Gastrocnemius medialis (tissue), 4 donors: ENCODE data around the gene CRTAC1.

Source experiments
- CTCF ChIP-seq, 5 experiments: fragments of 450-650 bp in 3 of 5; fragments of 200-600 bp in 2 of 5; sonication (generic) in 2 of 5; IDR thresholded peaks in 4 of 5; conservative IDR thresholded peaks in 1 of 5; 1 replicate in 4 of 5; 2 replicates in 1 of 5; pipeline ENCODE4 v1.5.1; 2016 to 2019; ENCODE audit warnings: antibody characterized with exemption in 5 of 5, mild to moderate bottlenecking in 3 of 5, moderate library complexity in 3 of 5
- POLR2A ChIP-seq, 2 donors: fragments of 450-650 bp; IDR thresholded peaks; one replicate each; pipeline ENCODE4 v1.6.1; 2017; ENCODE audit warnings: antibody characterized with exemption in 2 of 2, mild to moderate bottlenecking in 2 of 2, moderate library complexity in 2 of 2

- no peak for TF ChIP-seq CTCF (IDR thresholded peaks at IDR 0.05 in 4 of 5, conservative IDR thresholded peaks at IDR 0.05 in 1 of 5)
- no peak for TF ChIP-seq POLR2A (IDR thresholded peaks at IDR 0.05)
These were observed 210.2 kb downstream of the CRTAC1 start for GRCh38 chr10:97820096-97820704.
